ENCODE measurements around the gene BOD1.
A peak's percentile ranks its signal among the peaks of the same experiment; 100 is the strongest.

The BOD1 gene

GRCh38 chr5:173616577-173617118 is at the start of gene BOD1:
BOD1 (minus strand) TSS chr5:173616650; CDS start chr5:173616436, 214 bp downstream.
- DNase-seq (ENCODE audit: low read depth, low spot score) = peak; percentile 98

GRCh38 chr5:173665326-173665725 is 48.9 kb upstream of the BOD1 start:
- no peak for DNase-seq (ENCODE audit: low read depth, low spot score)

- no peak for DNase-seq (ENCODE audit: low read depth, low spot score)
Measured at GRCh38 chr5:173664154-173664526, 47.7 kb upstream of the BOD1 start.

GRCh38 chr5:173663352-173664153 is 47.1 kb upstream of the BOD1 start:
- no peak for DNase-seq (ENCODE audit: low read depth, low spot score)

GRCh38 chr5:173662581-173663351 is 46.3 kb upstream of the BOD1 start:
- DNase-seq (ENCODE audit: low read depth, low spot score) = no peak

GRCh38 chr5:173660481-173661280 is 44.2 kb upstream of the BOD1 start:
- DNase-seq (ENCODE audit: low read depth, low spot score) = no peak

- no peak for DNase-seq (ENCODE audit: low read depth, low spot score)
Measured at GRCh38 chr5:173659423-173659822, 43.0 kb upstream of the BOD1 start.

- no peak for DNase-seq (ENCODE audit: low read depth, low spot score)
Measured at GRCh38 chr5:173657741-173658356, 41.4 kb upstream of the BOD1 start.

GRCh38 chr5:173655196-173655797 is 38.8 kb upstream of the BOD1 start:
- DNase-seq (ENCODE audit: low read depth, low spot score) = no peak

- peak; percentile 87 for DNase-seq (ENCODE audit: low read depth, low spot score)
Measured at GRCh38 chr5:173653822-173654523, 37.5 kb upstream of the BOD1 start.

- DNase-seq (ENCODE audit: low read depth, low spot score) = no peak
Measured at GRCh38 chr5:173648308-173648866, 31.9 kb upstream of the BOD1 start.

- DNase-seq (ENCODE audit: low read depth, low spot score) = no peak
Measured at GRCh38 chr5:173646692-173647091, 30.2 kb upstream of the BOD1 start.

GRCh38 chr5:173645890-173646574 is 29.6 kb upstream of the BOD1 start:
- no peak for DNase-seq (ENCODE audit: low read depth, low spot score)

- DNase-seq (ENCODE audit: low read depth, low spot score) = peak; percentile 86
Measured at GRCh38 chr5:173645437-173645807, 29.0 kb upstream of the BOD1 start.

- no peak for DNase-seq (ENCODE audit: low read depth, low spot score)
Measured at GRCh38 chr5:173644673-173645436, 28.4 kb upstream of the BOD1 start.

- DNase-seq (ENCODE audit: low read depth, low spot score) = peak; percentile 68
Measured at GRCh38 chr5:173643964-173644363, 27.5 kb upstream of the BOD1 start.

- no peak for DNase-seq (ENCODE audit: low read depth, low spot score)
Measured at GRCh38 chr5:173642895-173643481, 26.5 kb upstream of the BOD1 start.

- no peak for DNase-seq (ENCODE audit: low read depth, low spot score)
Measured at GRCh38 chr5:173642191-173642816, 25.9 kb upstream of the BOD1 start.

Data from ELF-1 (cell line).